Suprapubic skin (tissue), 4 donors: ENCODE data around the gene PIK3AP1. TPM values are rescaled to one million over a fixed set of nuclear protein-coding genes. Genes with fewer than 3 reads are reported as not detected.

ENCODE experiments used
- DNase-seq, 2 donors: peaks; one replicate each; pipeline ENCODE4 v3.0.0-alpha.2; 2019; ENCODE audit warnings: low spot score in 2 of 2
- H3K27ac ChIP-seq: fragments of 200-600 bp; sonication (generic); one replicate; pipeline ENCODE4 v1.5.1; 2019
- H3K27me3 ChIP-seq: fragments of 200-600 bp; sonication (generic); one replicate; pipeline ENCODE4 v1.5.1; 2019
- H3K36me3 ChIP-seq: fragments of 200-600 bp; sonication (generic); one replicate; pipeline ENCODE4 v1.5.1; 2019
- H3K4me1 ChIP-seq: fragments of 200-600 bp; sonication (generic); one replicate; pipeline ENCODE4 v1.5.1; 2019
- H3K4me3 ChIP-seq: fragments of 200-600 bp; sonication (generic); one replicate; pipeline ENCODE4 v1.5.1; 2019; ENCODE audit warnings: mild to moderate bottlenecking
- H3K9me3 ChIP-seq: fragments of 200-600 bp; sonication (generic); one replicate; pipeline ENCODE4 v1.5.1; 2019
- EP300 ChIP-seq: sonication (generic); formaldehyde crosslinking; IDR thresholded peaks from one replicate; pipeline ENCODE4 v1.6.1; 2017; ENCODE audit warnings: antibody characterized with exemption
- POLR2A ChIP-seq, 2 donors: fragments of 450-650 bp; IDR thresholded peaks; one replicate each; pipeline ENCODE4 v1.6.1; 2017; ENCODE audit warnings: antibody characterized with exemption in 2 of 2, mild to moderate bottlenecking in 2 of 2, moderate library complexity in 2 of 2
- POLR2AphosphoS5 ChIP-seq, 3 donors: sonication (generic); formaldehyde crosslinking; IDR thresholded peaks; one replicate each; pipeline ENCODE4 v1.6.1; 2017; ENCODE audit warnings: antibody characterized with exemption in 3 of 3
- WGBS: methylation state at CpG from one replicate; pipeline ENCODE4 v1.1.5; 2018; 5-methylcytosine and 5-hydroxymethylcytosine counted together
- total RNA-seq, 4 donors: library from RNA; depleted of rRNA; stranded (reverse); fragments of >200 nt; gene quantifications; one replicate each; pipeline ENCODE4 v1.1.0, GENCODE V29; 2016
- TF ChIP-seq, protein P1 (sequence below), 2 donors: fragments of 200-600 bp in 1 of 2; fragments of 450-650 bp in 1 of 2; sonication (generic) in 1 of 2; IDR thresholded peaks; one replicate each; pipeline ENCODE4 v1.5.1; 2016 to 2019; ENCODE audit warnings: antibody characterized with exemption in 2 of 2, mild to moderate bottlenecking in 1 of 2, moderate library complexity in 1 of 2

PIK3AP1 gene
- total RNA-seq, 4 donors from 2014 or later, result 2.2 to 5.6 (median 4.0) TPM

DNA sequence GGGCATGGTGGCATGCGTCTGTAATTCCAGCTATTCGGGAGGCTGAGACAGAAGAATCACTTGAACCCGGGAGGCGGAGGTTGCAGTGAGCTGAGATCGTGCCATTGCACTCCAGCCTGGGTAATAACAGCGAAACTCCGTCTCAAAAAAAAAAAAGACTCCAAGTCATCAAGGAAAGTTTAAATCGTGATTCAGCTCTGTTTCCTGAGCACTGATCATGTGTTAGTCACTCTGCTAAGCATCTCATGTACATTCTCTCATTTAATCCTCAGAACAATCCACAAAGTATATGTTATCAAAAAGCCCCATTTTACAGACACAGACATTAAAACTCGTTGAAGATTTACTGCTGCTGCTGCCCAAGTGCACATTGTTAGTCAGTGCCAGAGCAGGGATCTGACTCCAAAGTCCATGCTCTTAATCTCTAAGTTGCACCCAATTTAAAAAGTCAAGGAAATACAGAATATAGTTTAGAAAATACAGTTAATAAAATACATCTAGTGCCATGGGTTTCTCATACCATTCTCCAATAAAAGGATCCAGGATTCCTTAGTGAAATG is 6.2 kb downstream of the PIK3AP1 start:
- no peak overlapping the region for H3K27ac ChIP-seq
- WGBS, result 82% methylated on average over 9 of the region's 9 CpGs
- no peak overlapping the region for H3K4me3 ChIP-seq
- no peaks in the 10 kb centered on the region for H3K36me3 ChIP-seq
- no peaks in the 10 kb centered on the region for H3K4me1 ChIP-seq
- TF ChIP-seq POLR2A (IDR thresholded peaks at IDR 0.05) (no peak), EP300 (no peak), POLR2AphosphoS5 (IDR thresholded peaks at IDR 0.05) (no peak)
- TF ChIP-seq, protein P1, sequence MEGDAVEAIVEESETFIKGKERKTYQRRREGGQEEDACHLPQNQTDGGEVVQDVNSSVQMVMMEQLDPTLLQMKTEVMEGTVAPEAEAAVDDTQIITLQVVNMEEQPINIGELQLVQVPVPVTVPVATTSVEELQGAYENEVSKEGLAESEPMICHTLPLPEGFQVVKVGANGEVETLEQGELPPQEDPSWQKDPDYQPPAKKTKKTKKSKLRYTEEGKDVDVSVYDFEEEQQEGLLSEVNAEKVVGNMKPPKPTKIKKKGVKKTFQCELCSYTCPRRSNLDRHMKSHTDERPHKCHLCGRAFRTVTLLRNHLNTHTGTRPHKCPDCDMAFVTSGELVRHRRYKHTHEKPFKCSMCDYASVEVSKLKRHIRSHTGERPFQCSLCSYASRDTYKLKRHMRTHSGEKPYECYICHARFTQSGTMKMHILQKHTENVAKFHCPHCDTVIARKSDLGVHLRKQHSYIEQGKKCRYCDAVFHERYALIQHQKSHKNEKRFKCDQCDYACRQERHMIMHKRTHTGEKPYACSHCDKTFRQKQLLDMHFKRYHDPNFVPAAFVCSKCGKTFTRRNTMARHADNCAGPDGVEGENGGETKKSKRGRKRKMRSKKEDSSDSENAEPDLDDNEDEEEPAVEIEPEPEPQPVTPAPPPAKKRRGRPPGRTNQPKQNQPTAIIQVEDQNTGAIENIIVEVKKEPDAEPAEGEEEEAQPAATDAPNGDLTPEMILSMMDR (IDR thresholded peaks at IDR 0.05), result no peak
- H3K27me3 ChIP-seq, result no peaks in the 10 kb centered on the region
- H3K9me3 ChIP-seq, result no peaks in the 10 kb centered on the region
- DNase-seq, result no peak

DNA sequence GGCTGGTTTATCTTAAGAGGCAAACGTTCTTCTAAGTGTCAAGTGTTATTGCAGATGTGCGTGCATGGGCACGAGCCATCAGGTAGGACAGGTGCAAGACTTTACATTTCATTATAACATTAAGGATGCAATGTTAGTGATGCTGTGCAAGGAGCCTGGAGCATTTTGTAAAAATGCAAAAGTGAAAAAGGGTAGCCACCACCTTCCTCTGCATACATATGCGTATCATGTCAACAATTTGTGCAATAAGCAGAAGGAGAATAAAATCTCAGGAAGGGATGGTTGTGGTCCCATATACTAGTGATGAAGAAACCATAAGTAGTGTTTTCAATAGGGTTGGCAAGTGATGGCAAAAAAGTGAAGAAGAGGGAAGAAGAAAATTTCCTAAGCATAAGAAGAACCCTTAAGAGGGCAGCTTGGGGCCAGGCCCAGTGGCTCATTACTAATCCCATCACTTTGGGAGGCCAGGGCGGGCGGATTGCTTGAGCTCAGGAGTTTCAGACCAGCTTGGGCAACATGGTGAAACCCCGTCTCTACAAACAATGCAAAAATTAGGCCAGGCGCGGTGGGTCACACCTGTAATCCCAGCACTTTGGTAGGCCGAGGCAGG is 7.5 kb downstream of the PIK3AP1 start:
- Histone ChIP-seq H3K36me3 (no peaks in the 10 kb centered on the region), H3K4me3 (no peak overlapping the region), H3K27me3 (no peaks in the 10 kb centered on the region), H3K9me3 (no peaks in the 10 kb centered on the region), H3K27ac (no peak overlapping the region), H3K4me1 (no peaks in the 10 kb centered on the region)
- 89% methylated on average over 10 of the region's 10 CpGs for WGBS
- no peak for DNase-seq
- TF ChIP-seq, protein P1 (IDR thresholded peaks at IDR 0.05), result no peak
- TF ChIP-seq POLR2AphosphoS5 (IDR thresholded peaks at IDR 0.05), result no peak

DNA sequence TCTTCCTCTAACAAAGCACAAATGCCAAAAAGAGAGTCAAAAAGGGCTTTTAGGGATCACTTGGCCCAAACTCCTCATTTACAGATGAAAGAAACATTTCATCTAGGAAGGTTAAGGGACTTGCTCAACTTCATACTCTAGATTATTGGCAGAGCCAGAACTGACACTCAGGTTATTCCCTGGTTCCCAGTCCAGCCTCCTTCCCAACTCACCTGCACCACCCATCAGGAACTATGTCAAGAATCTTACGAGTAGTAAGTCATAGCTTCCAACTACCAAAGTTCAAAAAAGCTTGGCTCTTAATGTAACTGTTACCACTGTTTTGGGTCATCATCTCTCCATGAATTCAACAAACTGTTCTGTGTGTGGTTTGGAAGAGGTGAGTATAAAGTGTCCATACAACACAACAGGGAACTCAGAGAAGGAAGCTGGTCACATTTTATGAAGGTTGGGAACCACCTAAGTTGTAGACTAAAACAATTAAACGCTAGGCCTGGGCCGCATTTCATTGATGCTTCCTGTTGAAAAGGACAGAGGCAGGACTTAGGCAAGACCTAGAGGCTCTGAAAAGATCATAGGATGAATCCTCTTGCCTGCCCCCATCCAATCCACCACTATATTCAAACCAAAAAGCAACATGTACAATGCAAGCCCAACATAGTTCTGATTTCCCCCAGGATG is 9.1 kb downstream of the PIK3AP1 start:
- WGBS, result 76% methylated on average over 3 of the region's 3 CpGs
- Histone ChIP-seq H3K9me3 (no peaks in the 10 kb centered on the region), H3K4me3 (no peak overlapping the region), H3K27ac (no peak overlapping the region), H3K36me3 (no peaks in the 10 kb centered on the region), H3K27me3 (no peaks in the 10 kb centered on the region), H3K4me1 (no peaks in the 10 kb centered on the region)
- DNase-seq, result no peak
- TF ChIP-seq POLR2A (IDR thresholded peaks at IDR 0.05), result no peak
- TF ChIP-seq POLR2AphosphoS5 (IDR thresholded peaks at IDR 0.05), result no peak
- TF ChIP-seq, protein P1 (IDR thresholded peaks at IDR 0.05), result no peak

DNA sequence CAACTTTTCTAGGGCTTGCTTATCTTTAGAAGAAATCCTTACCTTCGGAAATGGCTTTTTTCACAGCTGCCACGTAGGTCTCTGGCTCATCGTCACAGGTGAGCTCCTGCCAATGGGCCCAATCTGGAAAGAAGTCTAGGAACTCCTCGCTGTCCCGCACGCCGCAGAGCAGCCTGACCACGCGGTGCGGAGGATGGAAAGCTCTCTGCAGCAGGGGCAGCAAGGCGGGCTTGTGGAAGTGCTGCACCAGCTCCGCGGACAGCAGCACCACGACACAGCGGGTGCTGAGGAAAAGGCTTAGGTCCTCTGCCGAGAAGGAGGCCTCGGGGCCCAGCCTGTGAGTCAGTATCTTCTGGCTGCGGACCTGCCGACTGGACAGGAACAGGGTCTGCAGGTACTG is 10.8 kb downstream of the PIK3AP1 start:
- 89% methylated on average over 18 of the region's 19 CpGs for WGBS
- H3K27ac ChIP-seq, result no peak overlapping the region
- no peak overlapping the region for H3K4me3 ChIP-seq
- H3K27me3 ChIP-seq, result no peaks in the 10 kb centered on the region
- H3K9me3 ChIP-seq, result no peaks in the 10 kb centered on the region
- TF ChIP-seq POLR2AphosphoS5 (IDR thresholded peaks at IDR 0.05), result no peak
- no peaks in the 10 kb centered on the region for H3K4me1 ChIP-seq
- H3K36me3 ChIP-seq, result no peaks in the 10 kb centered on the region
- no peak for DNase-seq

DNA sequence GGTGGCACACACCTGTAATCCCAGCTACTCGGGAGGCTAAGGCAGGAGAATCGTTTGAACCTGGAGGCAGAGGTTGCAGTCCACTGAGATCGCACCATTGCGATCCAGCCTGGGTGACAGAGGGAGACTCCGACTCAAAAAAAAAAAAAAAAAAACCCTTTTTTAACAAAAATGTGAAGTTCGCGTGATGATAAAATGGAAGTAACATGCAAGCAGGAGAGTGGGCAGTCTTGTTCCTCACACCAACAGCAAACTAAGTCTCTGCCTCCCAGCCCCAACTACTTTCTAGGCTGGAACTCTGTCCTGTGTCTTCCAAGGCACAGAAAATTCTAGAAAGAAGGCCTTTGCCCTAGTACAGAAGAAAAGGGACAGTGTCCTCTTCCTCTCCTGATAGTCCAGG is 11.3 kb downstream of the PIK3AP1 start:
- WGBS, result 92% methylated on average over 7 of the region's 7 CpGs
- Histone ChIP-seq H3K27me3 (no peaks in the 10 kb centered on the region), H3K4me3 (no peak overlapping the region), H3K4me1 (no peaks in the 10 kb centered on the region), H3K9me3 (no peaks in the 10 kb centered on the region), H3K27ac (no peak overlapping the region), H3K36me3 (no peaks in the 10 kb centered on the region)
- TF ChIP-seq, protein P1 (IDR thresholded peaks at IDR 0.05), result no peak
- TF ChIP-seq EP300 (no peak), POLR2A (IDR thresholded peaks at IDR 0.05) (no peak), POLR2AphosphoS5 (IDR thresholded peaks at IDR 0.05) (no peak)
- DNase-seq, result no peak
